OCI-LY7 (cell line): ENCODE measurements around the gene CATSPERE. TPM values are rescaled to one million over a fixed set of nuclear protein-coding genes. Genes with fewer than 3 reads are reported as not detected.

ENCODE experiments used
- BruUV-seq: library from RNA; stranded (reverse); fragments of 400-500 nt; replicated peaks from 2 replicates; lab custom pipeline; 2021; lab: Mats Ljungman, UMichigan
- CTCF ChIA-PET: fragments of 300-600 bp; sonication (Branson Sonifier 250); formaldehyde crosslinking; loops from one replicate; lab custom pipeline; 2022; ENCODE audit warnings: antibody characterized with exemption; ENCODE audit not compliant: unreplicated experiment; lab: Charles Lee
- POLR2A ChIA-PET: fragments of 300-600 bp; sonication (Branson Sonifier 250); formaldehyde crosslinking; loops from one replicate; lab custom pipeline; 2022; ENCODE audit warnings: antibody characterized with exemption; lab: Charles Lee
- DNase-seq: peaks from one replicate; pipeline ENCODE4 v3.0.0-alpha.2; 2015; ENCODE audit warnings: low spot score
- H2AFZ ChIP-seq: fragments of 200-600 bp; sonication (generic), shearing (Covaris generic); 2 replicates; pipeline ENCODE4 v1.6.1; 2014; ENCODE audit warnings: mild to moderate bottlenecking, antibody characterized with exemption, low read length, moderate library complexity
- H3K27ac ChIP-seq: fragments of 200-600 bp; sonication (generic); 2 replicates; pipeline ENCODE4 v1.5.1; 2014; ENCODE audit warnings: mixed run types, low read depth, mild to moderate bottlenecking, moderate library complexity, low read length, inconsistent platforms; ENCODE audit not compliant: poor library complexity, severe bottlenecking
- H3K36me3 ChIP-seq: fragments of 200-600 bp; sonication (generic); 2 replicates; pipeline ENCODE4 v1.6.1; 2014; ENCODE audit warnings: mild to moderate bottlenecking, antibody characterized with exemption, low read length, moderate library complexity, mixed read lengths; ENCODE audit not compliant: insufficient read depth
- H3K4me1 ChIP-seq: fragments of 200-600 bp; sonication (generic); 2 replicates; pipeline ENCODE4 v1.5.1; 2014; ENCODE audit warnings: mild to moderate bottlenecking, low read length; ENCODE audit not compliant: insufficient read depth, poor library complexity, severe bottlenecking
- H3K4me2 ChIP-seq: fragments of 200-600 bp; sonication (generic); 2 replicates; pipeline ENCODE4 v1.6.1; 2014; ENCODE audit warnings: mild to moderate bottlenecking, low read length
- H3K4me3 ChIP-seq: fragments of 200-600 bp; sonication (generic); 2 replicates; pipeline ENCODE4 v1.5.1; 2014; ENCODE audit warnings: mild to moderate bottlenecking, low read depth, low read length; ENCODE audit not compliant: poor library complexity, severe bottlenecking
- H3K79me2 ChIP-seq: fragments of 200-600 bp; sonication (generic); 2 replicates; pipeline ENCODE4 v1.6.1; 2016; ENCODE audit warnings: low read depth, mild to moderate bottlenecking, low read length, moderate library complexity, mixed read lengths; ENCODE audit not compliant: insufficient read depth
- H3K9me2 ChIP-seq: fragments of 200-600 bp; sonication (generic); 2 replicates; pipeline ENCODE4 v1.6.1; 2016; ENCODE audit warnings: mild to moderate bottlenecking, low read length, mixed read lengths; ENCODE audit not compliant: insufficient read depth
- H3K9me3 ChIP-seq: fragments of 200-600 bp; sonication (generic); 2 replicates; pipeline ENCODE4 v1.6.1; 2014; ENCODE audit warnings: mild to moderate bottlenecking, mixed run types, low read length, mixed read lengths
- H4K20me1 ChIP-seq: fragments of 200-600 bp; sonication (generic); 2 replicates; pipeline ENCODE4 v1.6.1; 2014; ENCODE audit warnings: mild to moderate bottlenecking, antibody characterized with exemption, low read length, moderate library complexity, mixed read lengths; ENCODE audit not compliant: insufficient read depth
- EZH2phosphoT487 ChIP-seq: fragments of 200-600 bp; sonication (generic); IDR thresholded peaks from 2 replicates; pipeline ENCODE4 v1.6.1; 2018; ENCODE audit warnings: low read depth, borderline replicate concordance, mild to moderate bottlenecking, mixed run types, antibody characterized with exemption, low read length, moderate library complexity, mixed read lengths
- intact Hi-C: fragments of 100-400 bp; cut with micrococcal nuclease; formaldehyde crosslinking; loops from one replicate; pipeline ENCODE4 v1.10.0; 2022; ENCODE audit not compliant: unreplicated experiment
- total RNA-seq, 2 experiments: library from RNA; depleted of rRNA in 1 of 2; stranded (reverse); fragments of >200 nt in 1 of 2; shearing (Covaris generic) in 1 of 2; gene quantifications; 2 replicates each; pipeline ENCODE4 v1.2.3, GENCODE V29; 2014 to 2022
- TF ChIP-seq, protein P1 (sequence below): fragments of 200-600 bp; sonication (generic); conservative IDR thresholded peaks from 2 replicates; pipeline ENCODE4 v1.5.1; 2014; ENCODE audit warnings: mild to moderate bottlenecking, antibody characterized with exemption, low read length, moderate library complexity, mixed read lengths

CATSPERE gene
- total RNA-seq, 2 experiments from 2014 or later, result 0.41 to 1.1 TPM

DNA sequence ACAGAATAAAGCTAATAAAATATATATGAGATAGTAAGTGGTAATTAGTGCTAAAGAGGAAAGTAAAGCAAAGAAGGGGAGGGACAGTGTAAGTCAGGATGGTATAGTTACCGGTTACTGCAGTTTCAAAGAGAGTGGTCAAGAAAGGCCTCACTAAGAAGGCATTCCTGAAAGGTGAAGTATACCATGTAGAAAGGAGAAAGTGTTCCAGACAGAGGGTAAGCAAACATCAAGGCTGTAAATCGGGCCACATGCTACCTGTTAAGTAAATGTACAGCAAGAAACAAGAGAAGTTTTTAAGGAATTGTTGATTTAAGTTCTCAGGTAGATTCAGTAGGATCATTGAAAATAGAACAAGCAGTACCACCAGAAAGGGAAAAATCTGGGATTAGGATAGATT is 201.5 kb downstream of the CATSPERE start:
- TF ChIP-seq, protein P1, sequence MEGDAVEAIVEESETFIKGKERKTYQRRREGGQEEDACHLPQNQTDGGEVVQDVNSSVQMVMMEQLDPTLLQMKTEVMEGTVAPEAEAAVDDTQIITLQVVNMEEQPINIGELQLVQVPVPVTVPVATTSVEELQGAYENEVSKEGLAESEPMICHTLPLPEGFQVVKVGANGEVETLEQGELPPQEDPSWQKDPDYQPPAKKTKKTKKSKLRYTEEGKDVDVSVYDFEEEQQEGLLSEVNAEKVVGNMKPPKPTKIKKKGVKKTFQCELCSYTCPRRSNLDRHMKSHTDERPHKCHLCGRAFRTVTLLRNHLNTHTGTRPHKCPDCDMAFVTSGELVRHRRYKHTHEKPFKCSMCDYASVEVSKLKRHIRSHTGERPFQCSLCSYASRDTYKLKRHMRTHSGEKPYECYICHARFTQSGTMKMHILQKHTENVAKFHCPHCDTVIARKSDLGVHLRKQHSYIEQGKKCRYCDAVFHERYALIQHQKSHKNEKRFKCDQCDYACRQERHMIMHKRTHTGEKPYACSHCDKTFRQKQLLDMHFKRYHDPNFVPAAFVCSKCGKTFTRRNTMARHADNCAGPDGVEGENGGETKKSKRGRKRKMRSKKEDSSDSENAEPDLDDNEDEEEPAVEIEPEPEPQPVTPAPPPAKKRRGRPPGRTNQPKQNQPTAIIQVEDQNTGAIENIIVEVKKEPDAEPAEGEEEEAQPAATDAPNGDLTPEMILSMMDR, result no peak
- no peak for TF ChIP-seq EZH2phosphoT487
- no peak overlapping the region for H2AFZ ChIP-seq
- H3K79me2 ChIP-seq, result peaks cover 91% of the 10 kb centered on the region
- TSS peak; percentile 18 for BruUV-seq
- H3K4me3 ChIP-seq, result peak overlapping the region; percentile 57
- no peaks in the 10 kb centered on the region; the same call in 1 of the 2 replicates for H4K20me1 ChIP-seq
- POLR2A ChIA-PET, result no interaction called here
- H3K9me3 ChIP-seq, result peaks cover 10% of the 10 kb centered on the region
- no peak for DNase-seq
- H3K4me1 ChIP-seq, result peaks cover 71% of the 10 kb centered on the region
- intact Hi-C loops, result no loop called here
- H3K9me2 ChIP-seq, result no peaks in the 10 kb centered on the region
- peaks cover 37% of the 10 kb centered on the region for H3K36me3 ChIP-seq
- H3K27ac ChIP-seq, result peak overlapping the region; percentile 62
- CTCF ChIA-PET, result no interaction called here
- H3K4me2 ChIP-seq, result peak overlapping the region; percentile 70

DNA sequence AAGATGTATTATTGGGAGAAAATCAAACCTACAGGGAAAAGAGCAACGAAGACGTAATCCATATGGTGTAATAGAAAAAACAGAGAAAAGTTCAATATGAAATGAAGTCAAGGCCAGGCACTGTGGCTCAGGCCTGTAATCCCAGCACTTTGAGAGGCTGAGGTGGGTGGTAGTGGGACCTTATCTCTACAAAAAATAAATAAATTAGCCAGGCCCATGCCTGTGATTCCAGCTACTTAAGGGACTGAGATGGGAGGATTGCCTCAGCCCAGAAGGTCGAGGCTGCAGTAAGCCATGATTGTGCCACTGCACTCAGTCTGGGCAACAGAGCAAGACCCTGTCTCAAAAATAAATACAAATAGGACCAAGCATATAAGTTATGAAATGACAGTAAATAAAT is 203.3 kb downstream of the CATSPERE start:
- peaks cover 54% of the 10 kb centered on the region for H3K4me1 ChIP-seq
- no peak for DNase-seq
- peak overlapping the region; percentile 18 for H3K4me3 ChIP-seq
- TF ChIP-seq, protein P1, result no peak
- no peak for TF ChIP-seq EZH2phosphoT487
- H3K79me2 ChIP-seq, result peaks cover 91% of the 10 kb centered on the region
- intact Hi-C loops, result no loop called here
- peaks cover 5% of the 10 kb centered on the region; the same call in 1 of the 2 replicates for H4K20me1 ChIP-seq
- CTCF ChIA-PET, result no interaction called here
- BruUV-seq, result no TSS peak
- H3K4me2 ChIP-seq, result peak overlapping the region; percentile 61
- peak overlapping the region; percentile 55 for H3K27ac ChIP-seq
- H2AFZ ChIP-seq, result no peak overlapping the region
- no peaks in the 10 kb centered on the region for H3K9me2 ChIP-seq
- peaks cover 22% of the 10 kb centered on the region for H3K36me3 ChIP-seq
- peaks cover 10% of the 10 kb centered on the region for H3K9me3 ChIP-seq
- POLR2A ChIA-PET, result interaction anchor here (0.7 to 3.6 kb wide), 8 partner anchors 9 to 214 kb away, joined by 3 to 16 read pairs (median 4); no protein-coding TSS in a partner anchor

DNA sequence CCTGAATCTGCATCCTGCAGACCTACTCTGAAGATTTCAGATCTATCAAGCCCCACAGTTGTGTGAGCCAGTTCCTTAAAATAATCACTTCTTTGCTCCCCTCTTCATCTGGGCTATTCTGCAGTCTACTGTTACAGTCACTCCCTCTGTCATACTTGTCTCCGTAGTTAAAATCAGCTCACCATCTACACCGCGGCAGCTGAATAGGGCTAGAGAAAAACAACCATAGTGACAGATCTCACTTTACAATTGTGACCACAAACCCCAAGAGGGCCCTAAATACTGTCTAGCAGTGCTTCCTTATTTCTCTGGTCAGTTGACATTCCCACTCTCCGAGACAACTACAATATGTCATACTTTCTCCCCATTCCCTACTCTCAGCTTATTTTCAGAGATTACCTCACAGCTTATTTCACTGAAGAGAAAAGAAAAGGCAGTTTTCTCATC is 204.7 kb downstream of the CATSPERE start:
- peaks cover 4% of the 10 kb centered on the region for H3K9me3 ChIP-seq

More for the DNA sequence above, 204.7 kb downstream of the CATSPERE start:
- peak; percentile 63 for DNase-seq
- CTCF ChIA-PET, result no interaction called here
- POLR2A ChIA-PET, result interaction anchor here (0.6 to 3.6 kb wide), 4 partner anchors 14 to 33 kb away, joined by 3 to 16 read pairs (median 5); no protein-coding TSS in a partner anchor
- intact Hi-C loops, result no loop called here
- Histone ChIP-seq H3K4me1 (peaks cover 47% of the 10 kb centered on the region), H3K27ac (peak overlapping the region; percentile 55), H4K20me1 (peaks cover 5% of the 10 kb centered on the region; the same call in 1 of the 2 replicates), H3K4me3 (peak overlapping the region; percentile 18), H3K36me3 (peaks cover 18% of the 10 kb centered on the region), H3K4me2 (peak overlapping the region; percentile 61), H2AFZ (no peak overlapping the region), H3K79me2 (peaks cover 87% of the 10 kb centered on the region), H3K9me2 (no peaks in the 10 kb centered on the region)
- TF ChIP-seq, protein P1, result no peak
- TF ChIP-seq EZH2phosphoT487, result no peak
- BruUV-seq, result no TSS peak
